HG02798 (cell line): Measurements from ENCODE around the gene LOXHD1.

ENCODE experiments used
- ATAC-seq: cut with Tn5 transposase; IDR thresholded peaks from one replicate; pipeline ENCODE4 v1.9.1; 2021; ENCODE audit warnings: mild to moderate bottlenecking; ENCODE audit not compliant: unreplicated experiment, poor library complexity

Gene LOXHD1

GRCh38 chr18:46675112-46675511 is 18.1 kb upstream of the LOXHD1 start:
- no peak for ATAC-seq

- ATAC-seq = no peak
These were observed 15.3 kb upstream of the LOXHD1 start for GRCh38 chr18:46672062-46672970.

GRCh38 chr18:46668694-46669093 is 11.7 kb upstream of the LOXHD1 start:
- no peak for ATAC-seq

GRCh38 chr18:46668135-46668534 is 11.1 kb upstream of the LOXHD1 start:
- ATAC-seq = no peak

- no peak for ATAC-seq
These were observed 6.5 kb upstream of the LOXHD1 start for GRCh38 chr18:46663539-46663938.

GRCh38 chr18:46660957-46661749 is 4.1 kb upstream of the LOXHD1 start:
- ATAC-seq = no peak

GRCh38 chr18:46659484-46659883 is 2.5 kb upstream of the LOXHD1 start:
- no peak for ATAC-seq

- ATAC-seq = no peak
These were observed 500 bp downstream of the LOXHD1 start for GRCh38 chr18:46656326-46657114.

- ATAC-seq = no peak
These were observed 4.6 kb downstream of the LOXHD1 start for GRCh38 chr18:46652372-46652771.

GRCh38 chr18:46650681-46651080 is 6.3 kb downstream of the LOXHD1 start:
- ATAC-seq = no peak

- ATAC-seq = no peak
These were observed 7.8 kb downstream of the LOXHD1 start for GRCh38 chr18:46649071-46649862.

GRCh38 chr18:46646468-46646867 is 10.6 kb downstream of the LOXHD1 start:
- ATAC-seq = no peak

- ATAC-seq = no peak
These were observed 14.5 kb downstream of the LOXHD1 start for GRCh38 chr18:46642561-46642960.

GRCh38 chr18:46641917-46642316 is 15.1 kb downstream of the LOXHD1 start:
- ATAC-seq = no peak

- ATAC-seq = no peak
These were observed 17.6 kb downstream of the LOXHD1 start for GRCh38 chr18:46639386-46639785.

- no peak for ATAC-seq
These were observed 20.9 kb downstream of the LOXHD1 start for GRCh38 chr18:46636040-46636630.

GRCh38 chr18:46632401-46633071 is 24.5 kb downstream of the LOXHD1 start:
- no peak for ATAC-seq

GRCh38 chr18:46630991-46631390 is 26.0 kb downstream of the LOXHD1 start:
- no peak for ATAC-seq

- no peak for ATAC-seq
These were observed 26.9 kb downstream of the LOXHD1 start for GRCh38 chr18:46630160-46630559.
